Mammary epithelial cell (primary cell): ENCODE results near the gene LCE4A.

Experiments
- CTCF ChIP-seq, 2 donors: IDR thresholded peaks in 1 of 2; conservative IDR thresholded peaks in 1 of 2; 2 replicates each; pipeline ENCODE4 v1.5.1; 2011 to 2012; ENCODE audit warnings: inconsistent platforms in 2 of 2, low read length in 2 of 2, mild to moderate bottlenecking in 2 of 2, control low read depth in 1 of 2, low read depth in 1 of 2; ENCODE audit not compliant: insufficient read depth in 1 of 2; ENCODE audit errors: extremely low read depth in 1 of 2
- EZH2 ChIP-seq: IDR thresholded peaks from 2 replicates; pipeline ENCODE4 v1.6.1; 2012; ENCODE audit warnings: low read length, inconsistent platforms, borderline replicate concordance

- TF ChIP-seq CTCF (conservative IDR thresholded peaks at IDR 0.05 in 1 of 2, IDR thresholded peaks at IDR 0.05 in 1 of 2; ENCODE audit: extremely low read depth in 1 of 2, insufficient read depth in 1 of 2, low read depth in 1 of 2, low read length in 2 of 2) = no peak
- no peak for TF ChIP-seq EZH2
Observed at GRCh38 chr1:152737997-152738396, 30.0 kb downstream of the LCE4A start.
